GM21717 (cell line): ENCODE results near the gene MRTFB.

ENCODE experiments used
- ATAC-seq: cut with Tn5 transposase; IDR thresholded peaks from one replicate; pipeline ENCODE4 v1.9.1; 2021; ENCODE audit warnings: mild to moderate bottlenecking, moderate library complexity; ENCODE audit not compliant: unreplicated experiment

The MRTFB gene

DNA sequence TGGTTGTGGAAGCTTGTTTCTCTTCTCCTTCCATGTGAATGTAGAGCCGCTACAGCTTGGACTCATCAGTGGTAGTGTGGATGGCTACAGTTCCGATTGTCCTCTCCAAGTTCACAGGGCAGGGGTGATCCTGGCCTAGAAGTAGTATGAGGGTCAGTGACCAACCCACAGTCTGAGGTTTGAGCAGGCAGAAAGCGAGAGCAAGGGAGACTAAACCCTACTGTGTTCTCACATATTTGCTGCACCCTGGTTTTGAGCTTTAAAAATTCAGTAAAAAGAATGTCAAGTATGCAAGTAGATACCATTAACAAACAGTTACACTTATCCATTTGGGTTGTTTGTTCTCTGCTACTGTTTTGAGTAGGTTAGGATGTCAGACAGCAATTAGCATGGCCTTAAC, 148.9 kb downstream of the MRTFB start:
- ATAC-seq = no peak

DNA sequence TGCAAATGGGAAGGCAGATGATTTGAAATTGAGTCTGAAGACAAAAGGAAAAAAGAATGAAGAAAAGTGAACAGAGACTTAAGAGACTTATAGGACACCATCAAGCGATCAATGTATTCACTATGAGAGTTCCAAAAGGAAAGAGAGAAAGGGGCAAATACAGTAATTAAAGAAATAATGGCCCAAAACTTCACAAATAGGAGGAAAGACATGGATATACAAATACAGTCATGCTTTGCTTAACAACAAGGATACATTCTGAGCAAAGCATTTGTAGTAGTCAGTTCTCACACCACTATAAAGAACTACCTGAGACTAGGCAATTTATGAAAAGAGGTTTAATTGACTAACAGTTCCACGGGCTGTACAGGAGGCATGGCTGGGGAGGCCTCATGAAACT, 152.5 kb downstream of the MRTFB start:
- ATAC-seq = no peak

DNA sequence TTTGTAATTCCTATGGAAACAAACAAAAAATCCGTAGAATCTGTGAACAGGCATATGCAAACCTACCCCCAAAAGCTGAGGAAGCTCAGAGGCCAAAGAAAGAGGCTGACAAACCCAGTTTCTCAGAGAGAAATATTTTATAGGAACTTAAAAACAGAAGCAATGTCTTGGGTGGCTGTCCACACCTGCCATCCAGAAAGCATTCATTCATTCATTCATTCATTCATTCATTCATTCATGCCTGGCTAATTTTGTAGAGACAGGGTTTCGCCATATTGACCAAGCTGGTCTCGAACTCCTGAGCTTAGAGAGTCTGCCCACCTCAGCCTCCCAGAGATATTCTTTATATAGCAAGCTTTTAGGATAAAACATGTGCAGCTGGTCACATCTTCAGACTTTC, 154.3 kb downstream of the MRTFB start:
- no peak for ATAC-seq

DNA sequence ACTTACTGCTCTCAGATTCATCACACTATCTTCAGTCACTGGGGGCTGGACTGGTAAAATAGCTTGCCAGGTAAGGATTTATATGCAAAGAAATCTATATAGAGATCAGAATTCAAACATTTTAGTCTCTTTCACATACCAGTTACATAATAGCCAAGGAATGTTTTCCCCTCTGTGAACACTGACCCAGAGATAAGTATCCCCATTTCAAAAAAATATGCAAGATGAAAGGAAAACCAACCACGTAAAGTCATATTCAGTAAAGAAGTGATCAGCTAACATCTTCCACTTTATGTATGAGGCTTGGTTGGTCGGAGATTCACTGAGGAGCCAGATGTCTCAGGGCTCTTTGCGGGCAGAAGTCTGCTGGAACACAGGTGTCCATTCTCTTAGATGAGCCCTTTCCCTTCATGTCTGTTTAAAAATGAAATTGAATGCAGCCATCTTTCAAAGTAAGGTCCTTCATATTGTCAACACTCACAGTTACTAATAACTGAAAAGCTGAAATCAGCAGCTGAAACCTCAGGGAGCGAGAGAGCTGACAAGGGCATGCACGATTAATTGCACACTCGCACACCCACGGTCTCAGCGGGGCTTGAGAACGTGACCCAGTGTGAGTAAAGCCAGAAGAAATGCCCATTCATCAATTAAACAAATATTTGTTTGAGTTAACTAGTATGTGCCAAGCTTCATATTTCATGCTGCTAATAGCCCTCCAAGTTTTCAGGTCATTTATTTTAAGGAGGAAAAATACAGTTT, 161.2 kb downstream of the MRTFB start:
- ATAC-seq = no peak

DNA sequence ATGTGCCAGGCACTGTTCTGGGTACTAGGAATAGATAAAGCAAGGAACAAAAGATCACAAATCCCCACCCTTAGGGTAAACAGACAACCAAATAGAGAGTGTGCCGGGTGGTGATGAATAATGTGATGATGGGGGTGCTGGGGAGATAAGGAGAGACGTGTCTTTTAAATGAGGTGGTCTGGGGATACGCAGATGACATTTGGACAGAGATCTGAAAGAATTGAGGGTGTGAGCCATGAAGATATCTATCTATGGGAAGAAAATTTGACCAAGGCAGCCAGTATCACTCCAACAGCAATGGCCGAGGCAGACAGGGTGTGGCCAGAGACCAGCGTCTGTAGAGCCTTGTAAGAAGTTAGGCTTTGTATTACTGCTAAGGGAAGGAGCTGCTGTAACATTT, 165.3 kb downstream of the MRTFB start:
- ATAC-seq = no peak

DNA sequence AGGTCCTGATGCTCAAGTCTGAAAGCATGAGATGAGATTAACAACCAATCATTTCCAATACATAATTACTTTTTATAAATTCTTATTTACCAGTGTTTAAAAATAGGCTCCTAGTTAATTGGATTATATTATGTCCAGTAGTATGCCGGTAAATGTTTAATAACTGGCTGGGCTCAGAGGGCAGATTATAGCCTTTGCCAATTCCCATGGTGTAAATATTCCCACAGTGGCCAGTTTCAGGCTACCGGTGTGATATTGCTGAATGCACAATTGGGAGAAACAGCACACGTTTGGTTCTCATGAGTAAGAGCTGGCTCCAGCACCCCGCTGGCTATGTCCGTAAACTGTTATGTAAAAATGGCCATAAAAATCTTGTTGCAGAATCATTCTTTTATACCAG, 167.6 kb downstream of the MRTFB start:
- no peak for ATAC-seq

DNA sequence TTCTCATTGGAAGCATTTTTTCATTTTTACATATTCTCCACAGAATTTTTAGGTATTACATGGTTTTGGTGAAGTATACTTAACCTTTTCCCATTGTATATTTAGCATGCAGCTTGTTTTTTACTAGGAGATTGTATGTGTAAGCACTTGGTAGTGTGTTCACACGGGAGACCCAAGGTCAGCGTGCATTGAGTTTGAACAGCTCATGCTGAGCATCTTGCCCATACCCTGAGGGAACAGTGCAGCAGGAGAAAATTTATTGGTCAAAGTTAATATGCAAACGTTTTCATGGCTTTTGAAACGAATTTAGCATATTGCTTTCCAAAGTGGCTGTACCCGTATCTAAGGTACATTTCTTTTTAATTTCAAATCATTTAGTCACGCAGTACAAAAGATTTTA, 168.7 kb downstream of the MRTFB start:
- no peak for ATAC-seq

DNA sequence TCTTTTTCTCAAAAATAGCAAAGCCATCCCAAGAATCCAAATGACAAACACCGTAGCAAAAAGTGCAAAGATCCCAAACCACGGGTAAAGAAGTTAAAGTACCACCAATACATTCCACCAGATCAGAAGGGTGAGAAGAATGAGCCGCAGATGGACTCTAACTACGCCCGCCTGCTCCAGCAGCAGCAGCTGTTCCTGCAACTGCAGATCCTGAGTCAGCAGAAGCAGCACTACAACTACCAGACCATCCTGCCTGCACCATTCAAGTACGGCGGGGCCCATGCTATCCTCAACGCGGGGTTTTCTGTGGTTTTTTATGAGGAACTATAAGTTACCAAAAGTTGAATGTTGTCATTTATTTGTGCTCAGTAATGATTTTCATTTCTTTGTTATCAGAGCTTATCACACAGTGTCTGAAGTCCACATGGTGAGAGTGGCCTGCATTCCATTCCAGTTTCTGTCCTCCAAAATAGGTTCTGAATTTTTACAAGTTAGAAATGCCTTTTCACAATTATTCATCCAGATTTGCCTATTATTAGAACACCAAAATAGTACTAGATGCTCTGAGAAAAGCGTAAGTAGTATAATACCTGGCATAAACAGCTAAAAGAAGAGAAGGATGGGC, 169.2 kb downstream of the MRTFB start:
- no peak for ATAC-seq

DNA sequence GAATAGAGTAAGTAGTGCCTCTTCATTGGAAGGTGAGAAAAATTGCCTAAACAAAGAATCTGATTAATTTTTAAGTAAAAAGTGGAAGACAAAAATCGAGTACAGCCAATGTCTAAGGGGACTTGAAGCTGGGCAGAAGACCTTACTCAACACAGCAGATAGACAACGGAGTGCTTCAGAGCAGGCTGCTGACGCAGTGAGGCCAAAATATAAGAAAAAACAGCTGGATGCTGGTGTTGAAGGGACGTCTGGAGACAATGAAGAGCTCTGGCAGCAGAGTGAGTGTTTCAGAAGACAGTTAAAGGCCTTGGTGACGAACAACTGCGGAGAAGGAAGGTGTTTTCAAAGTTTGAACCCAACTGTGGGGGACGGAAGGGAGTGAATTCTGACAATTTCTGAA, 169.8 kb downstream of the MRTFB start:
- ATAC-seq = no peak

DNA sequence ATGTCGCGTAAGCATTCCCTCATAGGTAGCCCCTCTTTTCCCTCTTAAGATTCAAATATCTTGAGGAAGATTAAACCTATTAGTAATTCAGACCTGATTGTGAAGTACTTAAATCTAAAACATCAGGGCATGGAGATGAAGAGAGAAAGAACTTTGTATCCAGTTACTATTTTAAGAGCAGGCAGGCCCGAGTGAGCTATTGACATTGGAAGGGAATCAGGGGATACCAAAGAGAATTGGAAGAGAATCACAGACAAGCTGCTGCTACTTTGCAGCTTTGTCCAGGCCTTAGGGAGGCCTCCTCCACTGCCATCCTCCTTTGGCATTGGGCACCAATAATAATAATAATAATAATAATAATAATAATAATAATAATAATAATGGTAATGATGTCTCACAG, 170.5 kb downstream of the MRTFB start:
- ATAC-seq = no peak

DNA sequence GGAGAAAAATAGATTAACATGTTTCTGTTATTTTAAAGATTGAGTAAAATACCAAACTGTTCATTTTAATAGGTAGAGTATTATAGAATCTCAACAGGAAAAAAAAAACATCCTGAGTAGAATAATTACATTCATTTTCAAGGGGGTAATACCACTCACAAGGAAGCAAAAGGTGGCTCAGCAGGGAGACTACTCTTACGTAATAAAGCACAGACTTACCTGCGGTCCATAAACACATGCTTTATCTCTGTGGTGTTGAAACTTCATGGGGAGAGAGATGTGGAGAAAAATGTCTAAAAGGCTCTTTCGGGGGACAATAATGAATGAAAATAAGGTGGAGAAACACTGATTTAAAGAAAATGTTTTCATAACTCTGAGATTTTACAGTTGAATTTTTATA, 171.7 kb downstream of the MRTFB start:
- ATAC-seq = no peak

DNA sequence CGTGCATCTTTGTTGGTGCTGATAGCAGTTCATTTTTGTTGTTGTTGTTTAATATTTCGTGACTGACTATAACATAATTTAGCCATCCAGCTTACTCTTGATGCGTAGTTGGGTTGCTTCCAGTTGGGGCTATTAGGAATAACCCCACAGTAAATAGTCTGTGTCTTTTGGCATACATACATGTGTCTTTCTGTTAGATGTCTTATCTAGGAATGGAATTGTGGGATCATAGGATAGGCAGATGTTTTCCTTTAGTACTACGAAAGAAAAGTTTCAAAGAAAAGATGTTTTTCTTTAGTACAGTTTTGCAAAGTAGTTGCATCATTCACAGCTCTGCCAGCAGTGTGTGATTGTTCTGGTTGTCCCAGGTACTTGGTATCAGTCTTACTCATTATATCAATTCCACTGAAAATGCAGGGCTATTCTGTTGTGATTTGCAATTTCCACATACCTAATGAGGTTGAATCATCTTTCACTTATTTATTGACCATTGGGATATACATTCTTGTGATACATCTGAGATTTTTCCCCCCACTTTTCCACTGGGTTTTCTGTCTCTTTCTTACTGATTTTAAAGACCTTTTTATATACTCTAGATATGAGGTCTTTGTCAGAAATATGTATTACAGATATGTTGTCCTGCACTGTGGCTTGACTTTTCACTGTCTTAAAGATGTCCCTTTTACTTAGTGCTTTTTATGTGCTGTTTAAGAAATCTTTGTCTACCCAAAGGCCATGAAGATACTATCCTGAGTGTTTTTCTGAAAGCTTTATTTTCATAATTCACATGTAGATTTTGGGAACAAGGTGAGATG, 173.3 kb downstream of the MRTFB start:
- no peak for ATAC-seq

DNA sequence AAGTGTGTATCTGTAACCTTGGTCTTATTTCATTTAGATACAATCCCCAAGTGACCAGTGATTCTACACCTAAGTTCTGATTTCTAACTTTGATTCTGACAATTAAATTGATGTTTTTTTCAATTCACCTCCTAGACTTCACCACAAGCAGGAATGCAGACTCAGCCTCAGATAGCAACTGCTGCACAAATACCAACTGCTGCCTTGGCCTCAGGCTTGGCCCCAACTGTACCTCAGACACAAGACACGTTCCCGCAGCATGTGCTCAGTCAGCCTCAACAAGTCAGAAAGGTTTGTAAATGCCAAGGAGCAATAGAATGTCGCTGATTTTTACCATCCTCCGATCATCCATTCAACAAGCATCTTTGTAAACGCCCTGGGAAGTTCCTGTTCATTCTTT, 177.7 kb downstream of the MRTFB start:
- no peak for ATAC-seq

DNA sequence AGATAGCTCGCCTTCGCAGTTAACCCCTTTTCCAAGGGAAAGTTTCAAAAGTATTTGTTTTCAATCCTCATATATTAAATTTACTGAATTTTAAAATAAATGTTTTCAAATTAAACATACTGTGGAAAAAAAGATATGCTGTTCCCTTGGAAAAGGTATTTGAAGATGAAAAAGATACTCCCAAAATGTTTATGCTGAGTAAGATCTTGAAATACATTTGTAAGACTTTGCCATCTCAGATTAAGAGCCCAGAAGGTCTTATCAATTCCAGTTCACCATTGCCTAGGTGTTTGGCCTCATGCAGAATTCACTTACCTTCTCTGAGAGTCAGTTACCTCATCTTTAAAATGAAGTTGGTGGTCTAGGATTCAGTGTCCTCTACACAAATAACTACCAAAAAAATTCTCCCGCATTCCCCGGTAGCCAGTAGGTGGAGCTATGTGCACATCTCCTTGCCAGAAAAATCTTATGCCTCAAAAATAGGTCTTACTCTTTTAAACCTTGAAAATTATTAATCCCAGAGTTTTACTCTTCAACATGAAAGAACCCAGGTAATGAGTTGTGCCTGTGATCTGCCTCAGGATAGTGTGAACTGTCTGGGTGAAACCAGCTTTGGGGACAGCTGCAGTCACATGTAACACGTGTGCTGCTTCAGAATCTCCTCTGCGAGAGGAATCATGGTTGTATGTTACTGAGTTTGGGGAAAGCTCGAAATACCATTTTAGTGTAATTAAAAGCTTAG, 178.3 kb downstream of the MRTFB start:
- no peak for ATAC-seq

DNA sequence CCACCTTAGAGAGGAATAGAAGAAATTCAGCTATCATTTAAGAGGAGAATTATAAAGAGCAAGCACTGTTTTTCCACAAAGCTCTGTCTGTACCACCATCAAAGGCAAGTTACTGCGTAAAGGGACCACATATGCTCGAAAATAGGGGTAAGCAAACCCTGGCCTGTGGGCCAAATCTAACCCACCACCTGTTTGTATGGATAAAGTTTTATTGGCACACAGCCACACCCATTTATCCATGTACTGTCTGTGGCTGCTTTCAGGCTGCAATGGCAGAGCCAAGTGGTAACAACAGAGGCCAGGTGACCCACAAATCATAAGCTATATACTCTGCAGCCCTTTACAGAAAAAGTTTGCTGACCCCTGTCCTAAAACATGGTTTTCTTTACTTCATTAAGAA, 180.3 kb downstream of the MRTFB start:
- ATAC-seq = no peak

DNA sequence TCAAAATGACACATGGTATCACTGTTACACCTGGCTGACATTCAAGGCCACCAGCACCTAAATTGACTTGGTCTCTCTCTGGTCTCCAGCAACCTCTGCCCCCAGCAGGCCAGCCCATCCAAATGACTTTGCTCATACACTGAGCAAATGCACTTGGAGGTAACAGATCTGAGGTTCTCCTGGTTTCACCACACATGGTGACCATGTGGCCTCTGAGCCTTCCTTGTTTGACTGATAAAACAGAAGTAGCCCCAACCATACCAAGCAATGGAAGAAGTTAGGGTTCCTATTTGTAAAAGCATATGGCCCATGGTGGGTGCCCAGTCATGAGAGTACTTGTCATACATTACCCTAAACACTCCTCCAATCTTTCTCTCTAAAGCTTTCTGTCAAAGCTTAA, 181.7 kb downstream of the MRTFB start:
- no peak for ATAC-seq

DNA sequence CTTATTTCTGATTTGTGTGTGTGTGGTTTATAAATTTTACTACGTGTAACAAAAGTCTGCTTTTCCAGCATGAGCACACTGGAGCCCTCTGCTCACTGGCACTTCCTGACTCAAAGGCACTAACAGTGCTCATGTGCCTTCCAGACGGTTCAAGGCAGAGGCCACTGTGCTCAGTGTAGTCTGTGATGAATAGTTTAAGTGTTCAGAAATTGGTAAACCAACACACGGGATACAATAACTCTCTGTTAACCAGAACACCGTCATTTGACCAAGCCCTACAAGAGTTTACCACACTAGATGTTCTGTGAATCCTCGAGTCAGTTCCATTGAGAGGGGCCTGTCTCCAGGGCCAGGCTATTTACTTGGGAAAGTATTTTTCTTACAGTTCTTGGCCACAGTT, 191.9 kb downstream of the MRTFB start:
- ATAC-seq = no peak

DNA sequence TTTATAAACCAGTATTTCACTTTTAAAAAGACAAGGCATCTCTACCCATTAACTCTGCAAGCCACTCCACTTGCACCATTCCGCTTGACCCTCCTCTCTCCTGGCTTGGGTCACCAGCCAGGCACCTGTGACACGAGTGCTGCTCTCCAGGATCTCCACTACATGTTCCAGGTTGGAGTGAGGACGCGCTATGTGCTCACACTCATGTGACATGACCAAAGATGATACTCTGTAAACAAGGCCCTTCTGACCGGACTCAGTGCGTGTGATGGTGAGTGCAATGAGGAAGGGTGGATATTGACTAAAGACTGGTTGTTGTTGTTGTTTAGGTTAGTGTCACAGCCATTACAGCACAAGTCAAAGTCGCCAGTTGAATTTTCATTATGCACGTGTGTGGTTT, 192.7 kb downstream of the MRTFB start:
- no peak for ATAC-seq

DNA sequence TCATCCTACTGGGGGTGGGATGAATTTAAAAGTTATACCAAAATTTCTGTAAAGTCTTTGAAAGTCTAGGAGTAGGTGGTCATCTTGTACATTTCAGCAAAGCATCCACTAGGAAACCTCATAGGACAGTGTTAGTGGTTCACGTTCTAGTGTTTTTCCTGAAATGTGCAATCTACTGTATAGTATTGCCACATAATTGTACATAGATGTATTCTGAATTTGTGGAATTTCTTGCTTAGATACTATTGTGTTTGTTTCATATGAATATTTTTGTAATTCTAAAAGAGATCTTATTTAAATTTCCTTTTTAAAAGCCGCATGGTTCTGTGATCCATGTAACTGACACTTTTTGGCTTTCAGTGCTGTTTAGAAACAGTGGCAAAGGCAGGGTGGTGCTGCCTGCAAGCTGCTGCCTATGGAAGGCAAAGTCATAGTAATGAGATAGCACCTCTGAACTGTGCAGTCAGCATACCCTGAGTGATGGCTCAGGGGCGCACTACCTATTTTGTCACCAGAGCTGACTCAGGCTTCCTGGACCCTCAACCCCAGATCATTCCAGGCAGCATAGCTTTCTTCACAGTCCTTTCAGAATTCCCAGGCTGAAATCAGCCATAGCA, 193.3 kb downstream of the MRTFB start:
- no peak for ATAC-seq

DNA sequence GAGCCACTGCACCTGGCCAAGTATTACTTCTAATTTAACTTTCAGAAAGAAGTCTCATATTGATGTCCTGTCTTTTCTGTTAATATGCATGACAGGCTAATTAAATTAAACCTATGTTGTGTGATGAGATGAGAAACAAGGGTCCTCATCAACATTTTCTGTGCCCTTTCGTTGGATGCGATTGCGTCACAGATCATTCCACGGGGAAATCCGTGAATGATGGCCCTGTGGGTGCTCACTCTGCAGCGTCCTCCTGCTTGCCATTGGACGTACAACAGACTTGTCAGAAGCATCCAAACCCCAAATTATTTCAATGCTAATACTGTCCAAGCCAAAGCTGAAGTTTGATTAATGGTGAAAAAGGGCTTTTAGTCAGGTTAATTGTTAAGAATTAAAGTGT, 197.0 kb downstream of the MRTFB start:
- no peak for ATAC-seq

DNA sequence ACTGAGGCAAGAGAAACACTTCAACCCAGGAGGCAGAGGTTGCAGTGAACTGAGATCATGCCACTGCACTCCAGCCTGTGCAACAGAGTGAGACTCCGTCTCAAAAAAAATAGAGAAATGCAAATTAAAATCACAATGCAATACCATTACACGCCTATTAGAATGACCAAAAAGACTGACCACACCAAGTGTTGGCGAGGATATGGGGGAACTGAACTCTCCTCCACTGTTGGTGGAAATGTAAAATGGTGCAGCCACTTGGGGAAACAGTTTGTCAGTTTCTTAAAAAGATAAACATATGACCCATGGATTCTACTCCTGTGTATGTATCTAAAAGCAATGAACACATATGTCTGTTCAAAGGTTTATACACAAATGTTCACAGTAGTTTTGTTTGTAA, 204.8 kb downstream of the MRTFB start:
- no peak for ATAC-seq
